Forelimb muscle (tissue), 1 donor: Measurements from ENCODE around the gene ARID5A. TPM values are rescaled to one million over a fixed set of nuclear protein-coding genes. Genes with fewer than 3 reads are reported as not detected.
A peak's percentile ranks its signal among the peaks of the same experiment; 100 is the strongest.
"Not testable (repeated sequence)": the region's sequence is repeated elsewhere in the genome, so short reads cannot be mapped to it uniquely, and the experiment has no call there.

Source experiments
- DNase-seq: peaks from one replicate; pipeline ENCODE4 v3.0.0-alpha.2; 2013; ENCODE audit warnings: low read depth
- polyA plus RNA-seq: library from polyadenylated mRNA; unstranded; fragments of 120-200 nt; gene quantifications from one replicate; pipeline ENCODE4 v1.2.1, GENCODE V29; 2013; ENCODE audit not compliant: insufficient read length

ARID5A gene, protein sequence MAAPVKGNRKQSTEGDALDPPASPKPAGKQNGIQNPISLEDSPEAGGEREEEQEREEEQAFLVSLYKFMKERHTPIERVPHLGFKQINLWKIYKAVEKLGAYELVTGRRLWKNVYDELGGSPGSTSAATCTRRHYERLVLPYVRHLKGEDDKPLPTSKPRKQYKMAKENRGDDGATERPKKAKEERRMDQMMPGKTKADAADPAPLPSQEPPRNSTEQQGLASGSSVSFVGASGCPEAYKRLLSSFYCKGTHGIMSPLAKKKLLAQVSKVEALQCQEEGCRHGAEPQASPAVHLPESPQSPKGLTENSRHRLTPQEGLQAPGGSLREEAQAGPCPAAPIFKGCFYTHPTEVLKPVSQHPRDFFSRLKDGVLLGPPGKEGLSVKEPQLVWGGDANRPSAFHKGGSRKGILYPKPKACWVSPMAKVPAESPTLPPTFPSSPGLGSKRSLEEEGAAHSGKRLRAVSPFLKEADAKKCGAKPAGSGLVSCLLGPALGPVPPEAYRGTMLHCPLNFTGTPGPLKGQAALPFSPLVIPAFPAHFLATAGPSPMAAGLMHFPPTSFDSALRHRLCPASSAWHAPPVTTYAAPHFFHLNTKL
- 45.3 TPM for polyA plus RNA-seq

DNA sequence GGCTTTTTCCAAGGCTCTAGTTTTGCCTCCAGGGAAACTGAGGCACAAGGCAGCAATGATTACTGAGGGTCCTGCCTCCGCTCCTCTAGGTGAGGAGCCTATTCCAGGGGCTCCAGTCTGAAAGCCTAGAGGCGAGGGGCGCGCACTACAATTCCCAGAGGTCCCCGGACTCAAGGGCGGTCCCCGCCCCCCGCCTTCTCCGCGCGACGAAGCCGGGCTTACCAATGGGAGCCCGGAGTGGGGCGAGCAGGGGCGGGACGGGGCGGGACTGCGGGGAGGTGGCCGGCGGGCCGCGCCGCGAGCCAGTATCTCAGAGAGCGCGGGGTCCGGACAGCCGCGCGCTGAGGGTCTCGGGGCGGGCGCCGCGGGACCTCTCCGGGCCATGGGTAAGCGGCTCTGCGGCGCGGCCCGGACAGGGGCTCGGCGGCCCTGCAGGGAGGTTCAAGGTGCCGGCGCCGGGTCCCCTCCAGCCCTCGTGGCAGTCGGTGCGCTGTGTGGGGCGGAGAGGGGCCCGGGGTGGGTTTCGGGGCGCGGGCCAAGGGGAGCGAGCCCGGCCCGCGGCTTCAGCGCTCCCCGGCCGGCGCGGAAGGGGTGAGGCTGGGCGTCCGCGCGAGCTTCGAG lies at the start of gene ARID5A:
TSS of gene ARID5A (plus strand) at position 308 of the 621 bp plus-strand sequence. CDS start at position 383, 75 bp downstream.
- DNase-seq = peak; percentile 67

DNA sequence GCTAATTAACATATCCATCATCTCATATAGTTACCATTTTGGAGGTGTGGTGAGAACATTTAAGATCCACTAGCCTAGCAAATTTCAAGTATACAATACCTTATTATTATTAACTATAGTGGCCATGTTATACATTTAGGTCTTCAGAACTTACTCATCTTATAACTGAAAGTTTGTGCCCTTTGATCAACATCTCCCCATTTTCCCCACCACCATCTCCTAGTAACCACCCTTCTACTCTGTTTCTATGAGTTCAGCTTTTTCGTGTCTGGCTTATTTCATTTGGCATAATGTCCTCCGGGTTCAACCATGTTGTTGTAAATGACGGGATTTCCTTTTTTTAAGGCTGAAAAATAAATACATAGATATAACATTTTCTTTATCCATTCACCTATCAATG lies 47.3 kb upstream of the ARID5A start:
- DNase-seq = no peak

DNA sequence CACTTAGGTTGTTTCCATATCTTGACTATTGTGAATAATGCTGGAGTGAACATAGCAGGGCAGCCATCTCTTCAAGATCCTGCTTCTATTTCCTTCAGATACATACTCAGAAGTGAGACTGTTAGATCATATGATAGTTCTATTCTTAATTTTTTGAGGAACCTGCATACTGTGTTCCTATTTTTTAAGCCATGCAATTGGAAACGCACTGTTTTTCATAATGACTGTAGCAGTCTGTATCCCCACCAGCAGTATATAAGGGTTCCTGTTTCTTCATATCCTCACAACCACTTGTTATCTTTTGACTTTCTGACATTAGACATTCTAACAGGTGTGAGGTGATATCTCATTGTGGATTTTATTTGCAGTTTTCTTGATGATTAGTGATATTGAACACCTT lies 46.9 kb upstream of the ARID5A start:
- DNase-seq = no peak

DNA sequence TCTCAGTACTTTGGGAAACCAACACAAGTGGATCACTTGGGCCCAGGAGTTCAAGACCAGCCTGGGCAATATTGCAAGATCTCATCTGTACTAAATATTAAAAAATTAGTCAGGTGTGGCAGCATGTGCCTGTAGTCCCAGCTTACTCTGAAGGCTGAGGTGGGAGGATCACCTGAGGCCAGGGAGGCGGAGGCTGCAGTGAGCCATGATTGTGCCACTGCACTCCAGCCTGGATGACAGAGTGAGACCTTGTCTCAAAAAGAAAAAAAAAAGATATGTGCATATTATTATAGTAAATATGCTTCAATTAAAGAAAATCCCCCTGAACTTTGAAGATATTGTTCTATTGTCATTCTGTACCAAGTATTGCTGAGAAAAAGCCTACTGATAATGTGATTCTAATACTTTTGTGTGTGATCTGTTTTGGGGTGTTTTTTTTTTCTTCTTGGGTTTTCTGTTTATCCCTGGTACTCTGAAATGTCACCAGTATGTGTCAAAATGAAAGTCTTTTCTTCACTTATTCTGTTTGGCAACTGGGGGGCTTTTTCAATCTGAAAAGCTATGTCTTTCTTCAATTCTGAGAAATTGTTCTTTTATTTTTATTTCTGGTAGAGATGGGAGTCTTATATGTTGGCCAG lies 44.6 kb upstream of the ARID5A start:
- no peak for DNase-seq

GRCh38 chr2:96493072-96493471 lies 43.5 kb upstream of the ARID5A start:
- DNase-seq = no peak

- DNase-seq = no peak
Measured at GRCh38 chr2:96494188-96494587, 42.4 kb upstream of the ARID5A start.

DNA sequence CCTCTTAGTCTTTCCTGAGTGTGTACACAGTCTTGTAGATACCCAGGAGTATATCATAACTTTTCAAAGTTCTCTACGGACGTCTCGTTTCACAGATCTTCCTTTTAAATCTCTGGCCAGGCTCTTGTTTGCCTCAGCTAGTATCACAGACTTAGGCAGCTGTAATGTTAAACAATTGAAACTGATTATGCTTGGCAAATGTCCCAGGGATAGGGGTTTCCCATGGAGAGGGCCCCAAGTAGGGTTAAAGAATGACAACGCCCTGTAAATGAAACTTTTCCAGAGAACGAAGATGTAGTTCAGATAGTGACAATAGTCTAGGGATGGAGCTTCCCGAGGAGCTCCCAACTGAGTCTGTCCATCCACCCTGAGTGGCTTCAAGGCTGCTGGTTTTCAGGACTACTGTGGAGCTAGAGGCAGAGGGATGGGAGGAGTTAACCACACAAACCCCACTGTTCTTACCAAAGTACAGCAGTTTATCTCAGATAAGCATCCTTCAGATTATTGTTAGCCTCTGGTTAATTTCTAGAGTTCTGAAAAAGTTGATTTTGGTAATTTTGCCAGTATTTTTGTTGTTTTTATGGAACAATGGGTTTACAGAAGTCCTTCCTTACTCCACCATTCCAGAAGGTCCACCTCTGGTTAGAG lies 40.4 kb upstream of the ARID5A start:
- no peak for DNase-seq

DNA sequence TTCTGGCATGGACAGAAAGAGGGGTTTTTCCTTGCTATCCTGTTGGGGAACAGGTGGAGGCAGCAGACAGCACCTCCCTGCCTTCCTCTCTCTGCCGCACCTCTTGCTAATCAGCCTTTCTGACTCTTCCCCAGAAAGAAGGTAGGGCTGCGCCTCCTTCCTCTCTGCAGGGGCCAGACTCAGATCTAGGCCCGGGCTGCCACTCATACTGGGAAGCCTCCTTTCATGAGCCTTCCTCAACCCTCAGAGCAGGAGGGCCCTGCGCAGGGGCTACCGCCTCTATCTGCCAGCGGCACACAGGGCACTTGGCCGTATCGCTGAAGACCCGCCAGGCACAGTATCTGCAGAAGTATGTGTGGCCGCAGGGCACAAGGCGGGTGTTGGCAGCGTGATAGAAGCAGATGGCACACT lies 38.5 kb upstream of the ARID5A start:
- DNase-seq = no peak

- not testable (repeated sequence) for DNase-seq
Measured at GRCh38 chr2:96498611-96499010, 37.9 kb upstream of the ARID5A start.

- DNase-seq = no peak
Measured at GRCh38 chr2:96499061-96499960, 37.2 kb upstream of the ARID5A start.

- no peak for DNase-seq
Measured at GRCh38 chr2:96500385-96501066, 36.0 kb upstream of the ARID5A start.

DNA sequence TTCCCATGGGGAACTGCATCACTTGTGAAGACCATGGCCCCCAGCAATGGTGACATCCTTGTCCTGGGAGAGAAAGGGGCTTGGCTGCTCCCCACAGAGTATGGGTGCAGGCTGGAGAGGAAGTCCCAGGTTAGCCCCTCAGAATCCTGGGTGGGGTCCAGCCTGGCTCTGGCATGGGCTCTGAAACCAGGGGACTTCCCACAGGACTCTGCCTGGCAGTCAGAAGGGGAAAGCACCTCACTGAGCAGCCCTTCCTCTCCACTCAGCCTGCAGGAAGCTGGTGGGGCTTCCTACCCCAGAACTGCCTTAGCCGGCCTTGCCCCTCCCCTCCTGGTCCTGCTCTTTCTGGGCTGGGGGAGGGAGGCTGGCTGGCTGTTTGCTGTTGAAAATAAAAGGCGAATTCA lies 35.1 kb upstream of the ARID5A start:
- DNase-seq = no peak

GRCh38 chr2:96501886-96502810 lies 34.4 kb upstream of the ARID5A start:
- no peak for DNase-seq

DNA sequence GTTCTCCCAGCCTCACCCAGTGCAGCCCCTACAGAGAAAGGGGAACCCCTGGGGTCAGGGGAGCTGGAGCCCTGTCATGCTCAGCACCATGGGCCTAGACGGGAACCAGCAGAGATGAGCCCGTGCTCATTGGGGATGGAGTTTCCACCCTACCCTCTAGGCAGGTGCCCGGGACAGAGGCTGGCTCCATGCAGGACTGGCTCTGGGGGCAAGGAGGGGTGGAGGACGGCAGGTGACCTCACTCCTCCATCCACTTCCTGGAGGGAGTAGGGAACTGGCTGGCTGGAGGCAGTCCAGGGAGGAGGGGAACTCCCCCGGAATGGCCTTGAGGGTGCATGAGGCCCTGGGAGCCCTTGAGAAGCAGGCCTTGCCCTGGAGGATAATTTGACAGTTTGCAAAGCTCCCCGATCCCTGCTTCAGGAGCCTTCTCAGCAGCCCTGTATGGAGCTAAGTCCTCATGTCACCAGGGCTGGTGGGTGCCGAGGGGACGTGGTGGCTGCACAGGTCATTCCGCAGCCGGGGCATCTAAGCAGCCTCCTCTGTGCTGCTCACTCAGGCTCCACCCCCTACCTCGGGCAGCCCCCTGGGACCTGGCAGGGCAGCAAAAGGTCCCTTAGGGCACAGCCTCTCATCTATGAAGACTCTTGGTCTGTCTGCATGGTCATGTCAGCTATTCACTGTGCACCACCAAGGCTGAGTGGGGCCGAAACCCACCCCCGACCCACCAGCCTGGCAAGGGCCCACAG lies 33.5 kb upstream of the ARID5A start:
- no peak for DNase-seq

- no peak for DNase-seq
Measured at GRCh38 chr2:96503637-96504243, 32.8 kb upstream of the ARID5A start.

GRCh38 chr2:96505231-96505889 lies 31.2 kb upstream of the ARID5A start, which contains the start of gene NEURL3:
TSS of gene NEURL3 (minus strand) at chr2:96505357. CDS start at chr2:96505286, 71 bp downstream.
- no peak for DNase-seq
